GM12878 (cell line): ENCODE data around the gene TOR1B. TPM values are rescaled to one million over a fixed set of nuclear protein-coding genes. Genes with fewer than 3 reads are reported as not detected.

Source experiments
- ATAC-seq: fragments of 200-7000 bp; cut with Tn5 transposase; 3 replicates; pipeline ENCODE4 v1.9.1; 2020; ENCODE audit warnings: mild to moderate bottlenecking, moderate library complexity
- BruUV-seq: library from RNA; stranded (reverse); fragments of 400-500 nt; replicated peaks from 2 replicates; lab custom pipeline; 2021; lab: Mats Ljungman, UMichigan
- CTCF ChIA-PET: fragments of 300-600 bp; sonication (Branson Sonifier 250); formaldehyde crosslinking; extraction: SDS; loops from one replicate; lab custom pipeline; 2021; ENCODE audit warnings: inconsistent platforms; lab: Yijun Ruan, JAX
- POLR2A ChIA-PET: fragments of 350-600 bp; formaldehyde crosslinking; extraction: SDS; loops from one replicate; lab custom pipeline; 2021; ENCODE audit warnings: inconsistent platforms; lab: Charles Lee
- RAD21 ChIA-PET: fragments of 300-600 bp; sonication (Branson Sonifier 250); formaldehyde crosslinking; loops from one replicate; lab custom pipeline; 2023; ENCODE audit warnings: antibody characterized with exemption; ENCODE audit not compliant: unreplicated experiment; lab: Charles Lee
- SMC1A ChIA-PET: fragments of 300-600 bp; sonication (Branson Sonifier 250); formaldehyde crosslinking; loops from one replicate; lab custom pipeline; 2023; ENCODE audit not compliant: unreplicated experiment, uncharacterized antibody; lab: Charles Lee
- DNase-seq: peaks from one replicate; pipeline ENCODE4 v3.0.0-alpha.2; 2011; ENCODE audit warnings: low read depth, low spot score
- FAIRE-seq: peaks from 3 replicates; lab custom pipeline; 2011; peaks lifted over from hg19 to GRCh38; lab: Jason Lieb, UNC
- H2AFZ ChIP-seq: 2 replicates; pipeline ENCODE4 v1.6.0; 2011; ENCODE audit warnings: low read depth, low read length, control low read depth; ENCODE audit not compliant: control insufficient read depth
- H3K27ac ChIP-seq: 2 replicates; pipeline ENCODE4 v1.5.1; 2011; ENCODE audit warnings: control low read depth; ENCODE audit not compliant: control insufficient read depth, insufficient read depth
- H3K27me3 ChIP-seq, 2 experiments: replicated peaks in 1 of 2; 2 replicates each; pipeline versions ENCODE4 v1.6.0 to v1.6.1; 2011; ENCODE audit warnings: low read length in 1 of 2; ENCODE audit not compliant: control insufficient read depth in 2 of 2, insufficient read depth in 2 of 2
- H3K36me3 ChIP-seq, 2 experiments: 2 replicates each; pipeline ENCODE4 v1.5.1; 2011; ENCODE audit warnings: low read length in 1 of 2; ENCODE audit not compliant: control insufficient read depth in 2 of 2, insufficient read depth in 2 of 2
- H3K4me1 ChIP-seq: 2 replicates; pipeline ENCODE4 v1.6.1; 2011; ENCODE audit warnings: mild to moderate bottlenecking, low read length, moderate library complexity, mixed read lengths; ENCODE audit not compliant: control insufficient read depth, insufficient read depth
- H3K4me2 ChIP-seq: 2 replicates; pipeline ENCODE4 v1.6.0; 2011; ENCODE audit warnings: control low read depth; ENCODE audit not compliant: control insufficient read depth, insufficient read depth
- H3K4me3 ChIP-seq: fragments of 200-600 bp; sonication (generic); 2 replicates; pipeline ENCODE4 v1.5.1; 2016
- H3K79me2 ChIP-seq: 2 replicates; pipeline ENCODE4 v1.6.0; 2011; ENCODE audit warnings: low read length; ENCODE audit not compliant: control insufficient read depth, insufficient read depth
- H3K9ac ChIP-seq: 2 replicates; pipeline ENCODE4 v1.8.0; 2011; ENCODE audit warnings: low read length, control low read depth, mixed read lengths; ENCODE audit not compliant: control insufficient read depth, insufficient read depth
- H3K9me3 ChIP-seq: replicated peaks from 3 replicates; pipeline ENCODE4 v1.5.1; 2011; ENCODE audit warnings: mild to moderate bottlenecking, low read length; ENCODE audit not compliant: control insufficient read depth, insufficient read depth
- H4K20me1 ChIP-seq: 2 replicates; pipeline ENCODE4 v1.6.0; 2011; ENCODE audit not compliant: control insufficient read depth, insufficient read depth
- CREB1 ChIP-seq: IDR thresholded peaks from 2 replicates; pipeline ENCODE4 v1.6.1; 2012; ENCODE audit warnings: low read depth, mild to moderate bottlenecking, inconsistent platforms
- IKZF1 ChIP-seq: fragments of 450-650 bp; conservative IDR thresholded peaks from 2 replicates; pipeline ENCODE4 v1.6.1; 2017; ENCODE audit warnings: antibody characterized with exemption, mild to moderate bottlenecking
- JUNB ChIP-seq: IDR thresholded peaks from 2 replicates; pipeline ENCODE4 v1.6.1; 2016; ENCODE audit warnings: antibody characterized with exemption, mild to moderate bottlenecking
- POLR2AphosphoS2 ChIP-seq: IDR thresholded peaks from 2 replicates; pipeline ENCODE4 v1.6.1; 2011; ENCODE audit warnings: low read depth, mild to moderate bottlenecking, low read length, improper control_type of control experiment, moderate library complexity
- RB1 ChIP-seq: fragments of 450-650 bp; formaldehyde crosslinking; IDR thresholded peaks from 2 replicates; pipeline ENCODE4 v1.6.1; 2017; ENCODE audit warnings: mild to moderate bottlenecking, borderline replicate concordance
- SMAD5 ChIP-seq: IDR thresholded peaks from 2 replicates; pipeline ENCODE4 v1.6.1; 2016; ENCODE audit warnings: antibody characterized with exemption, low read depth
- WGBS: methylation state at CpG from one replicate; pipeline ENCODE4 v1.1.6; 2016; ENCODE audit warnings: low lambda C conversion rate; ENCODE audit not compliant: insufficient replicate concordance, insufficient coverage; ENCODE audit errors: missing lambda C conversion rate; 5-methylcytosine and 5-hydroxymethylcytosine counted together
- in situ Hi-C: fragments of 300-500 bp; cut with MboI; formaldehyde crosslinking; loops from 9 replicates; pipeline ENCODE4 v1.14.3; 2018; ENCODE audit warnings: mixed read lengths
- intact Hi-C: fragments of 100-400 bp; cut with micrococcal nuclease; formaldehyde crosslinking; loops from one replicate; pipeline ENCODE4 v1.14.2; 2022; ENCODE audit not compliant: unreplicated experiment
- polyA plus RNA-seq, 11 experiments: library from polyadenylated mRNA; depleted of rRNA in 4 of 11; unstranded in 6 of 11; stranded (reverse) in 5 of 11; fragments of >200 nt; fragmentation: Nextera tagmentation in 4 of 11; fragmentation: Illumina TruSeq in 1 of 11; extraction: Ambion mirVana in 4 of 11; extraction: Trizol in 1 of 11; gene quantifications; 1 replicate in 1 of 11; 2 replicates in 10 of 11; pipeline versions ENCODE4 v1.2.1 to v1.2.3, GENCODE V29; 2011 to 2016; ENCODE audit warnings: inconsistent platforms in 2 of 11, missing spikeins in 2 of 11, low read depth in 1 of 11
- total RNA-seq, 4 experiments: library from RNA; depleted of rRNA in 3 of 4; stranded (reverse); fragments of >200 nt in 3 of 4; fragmentation: Illumina TruSeq in 1 of 4; extraction: Trizol in 1 of 4; gene quantifications; 2 replicates each; pipeline versions ENCODE4 v1.2.1 to v1.2.3, GENCODE V29; 2013 to 2021
- TF ChIP-seq, protein P1 (sequence below): fragments of 450-650 bp; IDR thresholded peaks from 2 replicates; pipeline ENCODE4 v1.6.1; 2016; ENCODE audit warnings: mild to moderate bottlenecking, moderate library complexity, borderline replicate concordance
- TF ChIP-seq, protein P2 (sequence below): fragments of 450-650 bp; IDR thresholded peaks from 2 replicates; pipeline ENCODE4 v1.6.1; 2017; ENCODE audit warnings: antibody characterized with exemption, mild to moderate bottlenecking, moderate library complexity
- TF ChIP-seq, protein P3 (sequence below): fragments of 450-650 bp; IDR thresholded peaks from 2 replicates; pipeline ENCODE4 v1.6.1; 2017; ENCODE audit warnings: low read depth, mild to moderate bottlenecking, moderate library complexity
- TF ChIP-seq, protein P4 (sequence below): fragments of 450-650 bp; IDR thresholded peaks from 2 replicates; pipeline ENCODE4 v1.6.1; 2018; ENCODE audit warnings: borderline replicate concordance, mild to moderate bottlenecking; ENCODE audit not compliant: partially characterized antibody

The TOR1B gene
- total and polyA plus RNA-seq, 10 of the 15 experiments (the other 5 are each of a cell fraction or from before 2014, with no cell fraction given): 1.8 to 17.5 (median 9.9) TPM

DNA sequence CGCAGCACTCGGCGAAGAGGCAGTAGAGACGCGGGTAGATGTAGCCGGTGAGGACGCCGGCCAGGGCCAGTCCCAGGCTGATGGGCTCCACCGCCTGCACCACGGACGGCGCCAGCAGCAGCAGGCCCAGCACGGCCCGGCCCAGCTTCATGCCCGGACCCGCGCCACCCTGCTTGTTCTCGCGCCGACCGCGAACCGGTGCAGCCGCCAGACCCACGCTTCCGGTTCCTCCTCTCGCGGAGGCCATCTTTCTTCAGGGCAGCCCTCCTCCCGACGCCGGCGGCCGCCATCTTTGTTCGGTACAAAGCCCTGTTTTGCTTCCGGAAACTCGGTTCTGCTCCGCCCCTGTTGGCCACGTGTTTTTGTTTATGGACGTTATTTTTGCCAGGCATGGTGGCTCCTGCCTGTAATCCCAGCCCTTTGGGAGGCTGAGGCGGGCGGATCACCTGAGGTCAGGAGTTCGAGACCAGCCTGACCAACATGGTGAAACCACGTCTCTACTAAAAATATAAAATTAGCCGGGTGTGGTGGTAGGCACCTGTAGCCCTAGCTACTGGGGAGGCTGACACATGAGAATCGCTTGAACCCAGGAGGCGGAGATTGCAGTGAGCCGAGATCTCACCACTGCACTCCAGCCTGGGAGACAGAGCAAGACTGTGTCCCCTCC lies 21.1 kb downstream of the TOR1B start, which contains the start of gene TOR1A (continued):
- TF ChIP-seq, protein P1, sequence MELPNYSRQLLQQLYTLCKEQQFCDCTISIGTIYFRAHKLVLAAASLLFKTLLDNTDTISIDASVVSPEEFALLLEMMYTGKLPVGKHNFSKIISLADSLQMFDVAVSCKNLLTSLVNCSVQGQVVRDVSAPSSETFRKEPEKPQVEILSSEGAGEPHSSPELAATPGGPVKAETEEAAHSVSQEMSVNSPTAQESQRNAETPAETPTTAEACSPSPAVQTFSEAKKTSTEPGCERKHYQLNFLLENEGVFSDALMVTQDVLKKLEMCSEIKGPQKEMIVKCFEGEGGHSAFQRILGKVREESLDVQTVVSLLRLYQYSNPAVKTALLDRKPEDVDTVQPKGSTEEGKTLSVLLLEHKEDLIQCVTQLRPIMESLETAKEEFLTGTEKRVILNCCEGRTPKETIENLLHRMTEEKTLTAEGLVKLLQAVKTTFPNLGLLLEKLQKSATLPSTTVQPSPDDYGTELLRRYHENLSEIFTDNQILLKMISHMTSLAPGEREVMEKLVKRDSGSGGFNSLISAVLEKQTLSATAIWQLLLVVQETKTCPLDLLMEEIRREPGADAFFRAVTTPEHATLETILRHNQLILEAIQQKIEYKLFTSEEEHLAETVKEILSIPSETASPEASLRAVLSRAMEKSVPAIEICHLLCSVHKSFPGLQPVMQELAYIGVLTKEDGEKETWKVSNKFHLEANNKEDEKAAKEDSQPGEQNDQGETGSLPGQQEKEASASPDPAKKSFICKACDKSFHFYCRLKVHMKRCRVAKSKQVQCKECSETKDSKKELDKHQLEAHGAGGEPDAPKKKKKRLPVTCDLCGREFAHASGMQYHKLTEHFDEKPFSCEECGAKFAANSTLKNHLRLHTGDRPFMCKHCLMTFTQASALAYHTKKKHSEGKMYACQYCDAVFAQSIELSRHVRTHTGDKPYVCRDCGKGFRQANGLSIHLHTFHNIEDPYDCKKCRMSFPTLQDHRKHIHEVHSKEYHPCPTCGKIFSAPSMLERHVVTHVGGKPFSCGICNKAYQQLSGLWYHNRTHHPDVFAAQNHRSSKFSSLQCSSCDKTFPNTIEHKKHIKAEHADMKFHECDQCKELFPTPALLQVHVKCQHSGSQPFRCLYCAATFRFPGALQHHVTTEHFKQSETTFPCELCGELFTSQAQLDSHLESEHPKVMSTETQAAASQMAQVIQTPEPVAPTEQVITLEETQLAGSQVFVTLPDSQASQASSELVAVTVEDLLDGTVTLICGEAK: peak; percentile 85
- TF ChIP-seq RB1: peak; percentile 72; the same call in 1 of the 2 replicates
- TF ChIP-seq, all 136 proteins: peak for 55

DNA sequence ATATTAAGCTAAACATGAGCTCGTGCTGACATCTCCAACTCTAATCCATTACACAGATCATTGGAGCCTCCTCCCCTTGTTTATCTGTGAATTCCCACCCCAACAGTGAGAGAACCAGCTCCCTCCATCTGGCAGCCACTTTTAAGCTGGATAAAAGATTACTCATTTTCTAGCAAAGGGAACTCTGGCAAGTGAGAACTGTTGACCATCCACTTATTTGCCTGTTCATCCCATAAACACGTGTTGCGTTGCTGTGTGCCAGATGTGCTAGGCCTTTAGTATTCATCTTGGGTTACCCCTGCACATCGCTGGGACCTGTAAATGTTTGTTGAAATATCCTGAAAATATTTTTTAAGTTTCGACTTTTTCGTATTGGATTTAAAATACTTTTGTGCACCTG lies 23.4 kb downstream of the TOR1B start:
- in situ Hi-C loops: loop anchor here (25.0 kb wide), 1 partner anchor 1436 kb away; no protein-coding TSS in a partner anchor
- CTCF ChIA-PET: interaction anchor here (0.6 to 1.3 kb wide), 3 partner anchors 8 to 1961 kb away, joined by 3 to 4 read pairs (median 3); partner anchors contain the start of genes C9orf78 and USP20
- DNase-seq: no peak
- TF ChIP-seq, protein P2, sequence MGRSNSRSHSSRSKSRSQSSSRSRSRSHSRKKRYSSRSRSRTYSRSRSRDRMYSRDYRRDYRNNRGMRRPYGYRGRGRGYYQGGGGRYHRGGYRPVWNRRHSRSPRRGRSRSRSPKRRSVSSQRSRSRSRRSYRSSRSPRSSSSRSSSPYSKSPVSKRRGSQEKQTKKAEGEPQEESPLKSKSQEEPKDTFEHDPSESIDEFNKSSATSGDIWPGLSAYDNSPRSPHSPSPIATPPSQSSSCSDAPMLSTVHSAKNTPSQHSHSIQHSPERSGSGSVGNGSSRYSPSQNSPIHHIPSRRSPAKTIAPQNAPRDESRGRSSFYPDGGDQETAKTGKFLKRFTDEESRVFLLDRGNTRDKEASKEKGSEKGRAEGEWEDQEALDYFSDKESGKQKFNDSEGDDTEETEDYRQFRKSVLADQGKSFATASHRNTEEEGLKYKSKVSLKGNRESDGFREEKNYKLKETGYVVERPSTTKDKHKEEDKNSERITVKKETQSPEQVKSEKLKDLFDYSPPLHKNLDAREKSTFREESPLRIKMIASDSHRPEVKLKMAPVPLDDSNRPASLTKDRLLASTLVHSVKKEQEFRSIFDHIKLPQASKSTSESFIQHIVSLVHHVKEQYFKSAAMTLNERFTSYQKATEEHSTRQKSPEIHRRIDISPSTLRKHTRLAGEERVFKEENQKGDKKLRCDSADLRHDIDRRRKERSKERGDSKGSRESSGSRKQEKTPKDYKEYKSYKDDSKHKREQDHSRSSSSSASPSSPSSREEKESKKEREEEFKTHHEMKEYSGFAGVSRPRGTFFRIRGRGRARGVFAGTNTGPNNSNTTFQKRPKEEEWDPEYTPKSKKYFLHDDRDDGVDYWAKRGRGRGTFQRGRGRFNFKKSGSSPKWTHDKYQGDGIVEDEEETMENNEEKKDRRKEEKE: no peak
- TF ChIP-seq IKZF1 (no peak), POLR2AphosphoS2 (no peak), CREB1 (no peak), JUNB (no peak), SMAD5 (no peak)
- TF ChIP-seq, protein P3, sequence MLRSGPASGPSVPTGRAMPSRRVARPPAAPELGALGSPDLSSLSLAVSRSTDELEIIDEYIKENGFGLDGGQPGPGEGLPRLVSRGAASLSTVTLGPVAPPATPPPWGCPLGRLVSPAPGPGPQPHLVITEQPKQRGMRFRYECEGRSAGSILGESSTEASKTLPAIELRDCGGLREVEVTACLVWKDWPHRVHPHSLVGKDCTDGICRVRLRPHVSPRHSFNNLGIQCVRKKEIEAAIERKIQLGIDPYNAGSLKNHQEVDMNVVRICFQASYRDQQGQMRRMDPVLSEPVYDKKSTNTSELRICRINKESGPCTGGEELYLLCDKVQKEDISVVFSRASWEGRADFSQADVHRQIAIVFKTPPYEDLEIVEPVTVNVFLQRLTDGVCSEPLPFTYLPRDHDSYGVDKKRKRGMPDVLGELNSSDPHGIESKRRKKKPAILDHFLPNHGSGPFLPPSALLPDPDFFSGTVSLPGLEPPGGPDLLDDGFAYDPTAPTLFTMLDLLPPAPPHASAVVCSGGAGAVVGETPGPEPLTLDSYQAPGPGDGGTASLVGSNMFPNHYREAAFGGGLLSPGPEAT: no peak
- TF ChIP-seq, protein P4, sequence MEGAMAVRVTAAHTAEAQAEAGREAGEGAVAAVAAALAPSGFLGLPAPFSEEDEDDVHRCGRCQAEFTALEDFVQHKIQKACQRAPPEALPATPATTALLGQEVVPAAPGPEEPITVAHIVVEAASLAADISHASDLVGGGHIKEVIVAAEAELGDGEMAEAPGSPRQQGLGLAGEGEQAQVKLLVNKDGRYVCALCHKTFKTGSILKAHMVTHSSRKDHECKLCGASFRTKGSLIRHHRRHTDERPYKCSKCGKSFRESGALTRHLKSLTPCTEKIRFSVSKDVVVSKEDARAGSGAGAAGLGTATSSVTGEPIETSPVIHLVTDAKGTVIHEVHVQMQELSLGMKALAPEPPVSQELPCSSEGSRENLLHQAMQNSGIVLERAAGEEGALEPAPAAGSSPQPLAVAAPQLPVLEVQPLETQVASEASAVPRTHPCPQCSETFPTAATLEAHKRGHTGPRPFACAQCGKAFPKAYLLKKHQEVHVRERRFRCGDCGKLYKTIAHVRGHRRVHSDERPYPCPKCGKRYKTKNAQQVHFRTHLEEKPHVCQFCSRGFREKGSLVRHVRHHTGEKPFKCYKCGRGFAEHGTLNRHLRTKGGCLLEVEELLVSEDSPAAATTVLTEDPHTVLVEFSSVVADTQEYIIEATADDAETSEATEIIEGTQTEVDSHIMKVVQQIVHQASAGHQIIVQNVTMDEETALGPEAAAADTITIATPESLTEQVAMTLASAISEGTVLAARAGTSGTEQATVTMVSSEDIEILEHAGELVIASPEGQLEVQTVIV: no peak
- TF ChIP-seq, all 136 proteins: peak for 0
- H3K9me3 ChIP-seq: no peaks in the 10 kb centered on the region
- no peak for FAIRE-seq
- no TSS peak for BruUV-seq
- ChIA-PET POLR2A (interaction anchor here (0.7 kb wide), 1 partner anchor 41 kb away, joined by 3 read pairs; no protein-coding TSS in a partner anchor), RAD21 (no interaction called here), SMC1A (no interaction called here)
- no peak overlapping the region for H2AFZ ChIP-seq
- H4K20me1 ChIP-seq: no peaks in the 10 kb centered on the region
- peaks cover 6% of the 10 kb centered on the region for H3K4me1 ChIP-seq
- intact Hi-C loops: no loop called here
- H3K79me2 ChIP-seq: peaks cover 16% of the 10 kb centered on the region
- no peaks in the 10 kb centered on the region for H3K27me3 ChIP-seq
- 81% methylated on average over 6 of the region's 6 CpGs for WGBS
- no peak overlapping the region for H3K4me2 ChIP-seq
- no peak for ATAC-seq
- H3K4me3 ChIP-seq: no peak overlapping the region
- H3K9ac ChIP-seq: no peak overlapping the region
- no peak overlapping the region for H3K27ac ChIP-seq
- peaks cover 6 to 23% of the 10 kb centered on the region in 2 experiments; a peak in 3 of 4 replicates for H3K36me3 ChIP-seq
